NT2/D1 (cell line): ENCODE results near the gene DNAJC22.

ENCODE experiments used
- SUZ12 ChIP-seq: IDR thresholded peaks from 2 replicates; pipeline ENCODE4 v1.6.1; 2011; ENCODE audit not compliant: insufficient read length, insufficient read depth; ENCODE audit errors: extremely low read depth
- YY1 ChIP-seq: IDR thresholded peaks from 2 replicates; pipeline ENCODE4 v1.6.1; 2011; ENCODE audit not compliant: insufficient read length, insufficient read depth

DNA sequence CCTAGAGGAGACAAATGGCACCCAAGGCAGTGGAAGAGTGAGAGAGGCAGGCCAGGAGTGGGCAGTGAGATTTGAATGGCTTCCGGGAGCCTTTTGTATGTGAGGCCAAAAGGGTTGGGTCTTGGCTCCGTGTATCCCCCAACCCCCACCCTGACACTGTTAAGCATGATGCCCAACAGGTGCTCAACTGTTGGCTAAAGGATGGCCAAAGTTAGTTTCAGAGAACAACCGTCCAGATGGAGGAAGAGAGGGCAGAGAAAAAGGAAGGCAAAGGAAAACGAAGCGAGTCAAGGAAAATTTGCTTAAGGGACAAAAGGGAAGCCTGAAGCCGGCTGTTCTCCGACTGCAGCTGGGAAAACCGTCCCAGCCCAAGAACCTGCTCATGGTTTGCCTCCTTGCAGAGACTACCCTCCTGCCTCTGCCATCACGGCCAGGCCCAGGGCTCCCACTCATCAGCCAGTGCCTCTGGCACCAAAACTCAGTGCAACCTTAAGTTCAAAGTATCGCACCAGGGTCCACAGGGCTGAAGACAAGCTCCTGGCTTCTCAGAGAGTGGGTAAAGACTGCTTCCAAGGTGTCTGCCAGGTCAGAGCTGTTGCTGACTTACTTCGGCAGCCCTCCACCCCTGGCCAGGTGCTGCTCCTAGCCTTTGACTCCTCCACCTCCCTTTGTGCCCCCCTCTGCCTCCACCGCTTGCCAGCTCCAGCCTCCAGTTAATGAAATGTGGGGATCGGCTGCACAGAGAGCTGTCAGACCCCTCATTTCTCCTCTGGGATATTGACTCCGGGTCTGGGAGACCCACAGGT is 5.5 kb upstream of the DNAJC22 start:
- TF ChIP-seq SUZ12 (no peak), YY1 (no peak)
